SK-N-SH (cell line): ENCODE measurements around the gene ENKUR. TPM values are rescaled to one million over a fixed set of nuclear protein-coding genes. Genes with fewer than 3 reads are reported as not detected.
A peak's percentile ranks its signal among the peaks of the same experiment; 100 is the strongest.

Experiments
- CTCF ChIA-PET: fragments of 300-600, 350-600 bp; formaldehyde crosslinking; extraction: SDS; loops from one replicate; lab custom pipeline; 2021; lab: Yijun Ruan, JAX
- POLR2A ChIA-PET: fragments of 350-600 bp; sonication (Branson Sonifier 250); formaldehyde crosslinking; extraction: SDS; loops from one replicate; lab custom pipeline; 2020; ENCODE audit warnings: antibody characterized with exemption, inconsistent platforms; lab: Yijun Ruan, JAX
- DNase-seq: peaks from one replicate; pipeline ENCODE4 v3.0.0; 2012
- H2AFZ ChIP-seq: fragments of 200-600 bp; sonication (generic); 2 replicates; pipeline ENCODE4 v1.8.1; 2016; ENCODE audit warnings: antibody characterized with exemption, mild to moderate bottlenecking, low read depth
- H3F3A ChIP-seq: fragments of 200-600 bp; sonication (generic); replicated peaks from 2 replicates; pipeline ENCODE3; 2016; ENCODE audit warnings: antibody characterized with exemption, mild to moderate bottlenecking; ENCODE audit not compliant: insufficient read depth
- H3K27ac ChIP-seq, 2 experiments: fragments of 200-500 bp in 1 of 2; fragments of 200-600 bp in 1 of 2; sonication (Bioruptor generic) in 1 of 2; sonication (generic), shearing (Covaris generic) in 1 of 2; 2 replicates each; pipeline versions ENCODE4 v1.5.1 to v1.6.1; 2014 to 2016; ENCODE audit warnings: low read depth in 2 of 2, inconsistent platforms in 1 of 2, low read length in 1 of 2, mild to moderate bottlenecking in 1 of 2, mixed read lengths in 1 of 2
- H3K27me3 ChIP-seq: fragments of 200-600 bp; sonication (generic), shearing (Covaris generic); 2 replicates; pipeline ENCODE4 v1.6.1; 2016; ENCODE audit warnings: mixed run types; ENCODE audit not compliant: insufficient read depth
- H3K36me3 ChIP-seq, 2 experiments: fragments of 200-500 bp in 1 of 2; fragments of 200-600 bp in 1 of 2; sonication (Bioruptor generic) in 1 of 2; sonication (generic) in 1 of 2; replicated peaks in 1 of 2; 2 replicates each; pipeline versions ENCODE3 to v1.5.1; 2014 to 2016; ENCODE audit warnings: low read length in 1 of 2, mild to moderate bottlenecking in 1 of 2; ENCODE audit not compliant: insufficient read depth in 2 of 2, control insufficient read depth in 1 of 2
- H3K4me1 ChIP-seq, 2 experiments: fragments of 200-500 bp in 1 of 2; fragments of 200-600 bp in 1 of 2; sonication (Bioruptor generic) in 1 of 2; sonication (generic), shearing (Covaris generic) in 1 of 2; 2 replicates each; pipeline versions ENCODE4 v1.5.1 to v1.6.1; 2014 to 2016; ENCODE audit warnings: low read depth in 1 of 2, low read length in 1 of 2, mixed run types in 1 of 2; ENCODE audit not compliant: insufficient read depth in 2 of 2, control insufficient read depth in 1 of 2
- H3K4me2 ChIP-seq: fragments of 200-600 bp; sonication (generic), shearing (Covaris generic); 2 replicates; pipeline ENCODE4 v1.6.1; 2017; ENCODE audit warnings: mixed run types
- H3K4me3 ChIP-seq, 2 experiments: fragments of 200-500 bp in 1 of 2; fragments of 200-600 bp in 1 of 2; sonication (Bioruptor generic) in 1 of 2; sonication (generic), shearing (Covaris generic) in 1 of 2; 2 replicates each; pipeline versions ENCODE4 v1.5.1 to v1.8.1; 2014 to 2016; ENCODE audit warnings: low read depth in 2 of 2, inconsistent platforms in 1 of 2, low read length in 1 of 2, mild to moderate bottlenecking in 1 of 2, mixed read lengths in 1 of 2, moderate library complexity in 1 of 2
- H3K79me2 ChIP-seq: fragments of 200-600 bp; sonication (generic); 2 replicates; pipeline ENCODE4 v1.8.1; 2017; ENCODE audit warnings: mild to moderate bottlenecking; ENCODE audit not compliant: insufficient read depth
- H3K9ac ChIP-seq: fragments of 200-600 bp; sonication (generic); 2 replicates; pipeline ENCODE4 v1.6.1; 2017; ENCODE audit warnings: mixed run types
- H3K9me2 ChIP-seq: fragments of 200-600 bp; sonication (generic); 2 replicates; pipeline ENCODE4 v1.6.1; 2017; ENCODE audit warnings: mixed run types
- H3K9me3 ChIP-seq: fragments of 200-600 bp; sonication (generic); 2 replicates; pipeline ENCODE4 v1.6.1; 2017; ENCODE audit warnings: mixed run types, mild to moderate bottlenecking, moderate library complexity
- H4K20me1 ChIP-seq: fragments of 200-600 bp; sonication (generic); 2 replicates; pipeline ENCODE4 v1.6.1; 2017; ENCODE audit warnings: mild to moderate bottlenecking, mixed run types; ENCODE audit not compliant: insufficient read depth
- CHD2 ChIP-seq: fragments of 150-350 bp; IDR thresholded peaks from 2 replicates; pipeline ENCODE4 v1.6.1; 2018; ENCODE audit warnings: low read length; ENCODE audit not compliant: partially characterized antibody
- ELF1 ChIP-seq: IDR thresholded peaks from 2 replicates; pipeline ENCODE4 v1.4.0; 2012
- EZH2phosphoT487 ChIP-seq: fragments of 200-600 bp; sonication (generic); IDR thresholded peaks from 2 replicates; pipeline ENCODE4 v1.6.1; 2017; ENCODE audit warnings: low read depth, mixed run types, mild to moderate bottlenecking, antibody characterized with exemption, moderate library complexity, borderline replicate concordance
- FOSL2 ChIP-seq: IDR thresholded peaks from 2 replicates; pipeline ENCODE4 v1.4.0; 2012; ENCODE audit warnings: low read depth, mild to moderate bottlenecking, moderate library complexity, borderline replicate concordance
- FOXM1 ChIP-seq: IDR thresholded peaks from 2 replicates; pipeline ENCODE4 v1.4.0; 2012; ENCODE audit warnings: low read depth, mild to moderate bottlenecking
- IRF3 ChIP-seq: fragments of 150-350 bp; IDR thresholded peaks from 2 replicates; pipeline ENCODE4 v1.6.1; 2016; ENCODE audit warnings: mild to moderate bottlenecking, low read depth, low read length
- JUND ChIP-seq: IDR thresholded peaks from 2 replicates; pipeline ENCODE4 v1.4.0; 2012
- MXI1 ChIP-seq: IDR thresholded peaks from 2 replicates; pipeline ENCODE4 v1.6.1; 2012; ENCODE audit warnings: mild to moderate bottlenecking, low read depth, low read length, improper control_type of control experiment
- NFIC ChIP-seq: IDR thresholded peaks from 2 replicates; pipeline ENCODE4 v1.4.0; 2012; ENCODE audit warnings: borderline replicate concordance
- NRF1 ChIP-seq: IDR thresholded peaks from 2 replicates; pipeline ENCODE4 v1.6.1; 2012; ENCODE audit warnings: low read depth, mild to moderate bottlenecking, low read length
- PBX3 ChIP-seq: IDR thresholded peaks from 2 replicates; pipeline ENCODE4; 2012
- POLR2AphosphoS5 ChIP-seq: IDR thresholded peaks from 2 replicates; pipeline ENCODE4 v1.6.1; 2012; ENCODE audit warnings: low read depth, low read length
- RAD21 ChIP-seq: IDR thresholded peaks from 2 replicates; pipeline ENCODE4 v1.6.1; 2012; ENCODE audit warnings: mild to moderate bottlenecking, low read length
- RXRA ChIP-seq: IDR thresholded peaks from 2 replicates; pipeline ENCODE4 v1.4.0; 2012; ENCODE audit warnings: low read depth, mild to moderate bottlenecking, borderline replicate concordance
- SIN3A ChIP-seq: IDR thresholded peaks from 2 replicates; pipeline ENCODE4 v1.6.1; 2012; ENCODE audit warnings: low read depth, mild to moderate bottlenecking, low read length, moderate library complexity, borderline replicate concordance
- TCF12 ChIP-seq: IDR thresholded peaks from 2 replicates; pipeline ENCODE4 v1.4.0; 2012
- TEAD4 ChIP-seq: IDR thresholded peaks from 2 replicates; pipeline ENCODE4 v1.4.0; 2012; ENCODE audit warnings: mild to moderate bottlenecking, borderline replicate concordance; ENCODE audit not compliant: insufficient read depth
- ZBTB33 ChIP-seq: IDR thresholded peaks from 2 replicates; pipeline ENCODE4 v1.4.0; 2012; ENCODE audit warnings: low read depth, borderline replicate concordance
- WGBS: methylation state at CpG from one replicate; pipeline ENCODE4 v1.1.6; 2017; ENCODE audit warnings: low lambda C conversion rate; 5-methylcytosine and 5-hydroxymethylcytosine counted together
- polyA plus RNA-seq, 3 experiments: library from polyadenylated mRNA; depleted of rRNA; stranded (reverse); fragments of >200 nt; gene quantifications; 2 replicates each; pipeline ENCODE4 v1.2.3, GENCODE V29; 2012
- TF ChIP-seq, protein P1 (sequence below): IDR thresholded peaks from 2 replicates; pipeline ENCODE4 v1.4.0; 2012; ENCODE audit warnings: low read depth
- TF ChIP-seq, protein P2 (sequence below): IDR thresholded peaks from 2 replicates; pipeline ENCODE4 v1.4.0; 2012; ENCODE audit warnings: low read depth, borderline replicate concordance

ENKUR gene
- polyA plus RNA-seq, 1 of the 3 experiments (the other 2 are of a cell fraction): 0.13 TPM

DNA sequence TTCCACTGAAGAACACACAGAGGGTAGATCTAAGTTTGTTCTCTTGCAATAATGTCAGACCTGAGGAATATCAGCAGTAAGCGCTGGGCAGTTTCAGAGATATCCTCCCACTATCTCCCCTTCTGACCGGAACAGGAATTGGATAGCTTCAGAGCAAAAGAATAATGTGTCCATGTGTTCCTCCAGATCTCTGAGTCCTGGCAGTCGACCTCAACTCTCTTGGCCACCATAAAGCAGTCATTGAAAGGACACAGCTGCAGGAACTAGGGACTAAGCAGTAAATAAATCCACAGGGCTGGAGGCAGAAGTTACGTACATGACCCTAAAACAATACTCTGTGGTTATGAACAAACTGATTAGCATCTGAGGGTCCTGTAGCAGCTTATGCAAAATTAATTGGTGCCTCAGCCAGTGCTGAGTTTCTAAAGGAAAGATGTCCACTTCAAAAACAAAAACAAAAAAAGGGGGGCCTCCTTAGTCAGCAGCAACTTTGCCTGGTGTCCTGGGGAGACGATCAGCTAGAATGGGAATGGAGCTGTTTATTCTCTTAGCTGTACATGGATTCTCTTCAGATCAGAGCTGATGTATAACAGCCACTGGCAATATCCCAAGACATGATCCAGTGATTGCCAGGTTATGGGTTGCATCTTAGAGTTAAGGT lies 57.1 kb downstream of the ENKUR start:
- peak overlapping the region; percentile 48; the same call in 1 of the 2 replicates for H3K4me2 ChIP-seq
- TF ChIP-seq TCF12 (peak; percentile 48; the same call in 1 of the 2 replicates), ZBTB33 (no peak), FOXM1 (no peak), RXRA (no peak), NRF1 (no peak)
- TF ChIP-seq, protein P1, sequence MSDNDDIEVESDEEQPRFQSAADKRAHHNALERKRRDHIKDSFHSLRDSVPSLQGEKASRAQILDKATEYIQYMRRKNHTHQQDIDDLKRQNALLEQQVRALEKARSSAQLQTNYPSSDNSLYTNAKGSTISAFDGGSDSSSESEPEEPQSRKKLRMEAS: no peak
- TF ChIP-seq, all 33 proteins: peak for 1
- peaks cover 4 to 20% of the 10 kb centered on the region in 2 experiments for H3K4me1 ChIP-seq
- no peaks in the 10 kb centered on the region for H3K9me2 ChIP-seq
- 65% methylated on average over 5 of the region's 5 CpGs for WGBS
- no peaks in the 10 kb centered on the region for H4K20me1 ChIP-seq
- no peaks in the 10 kb centered on the region for H3K79me2 ChIP-seq
- H3K9ac ChIP-seq: peak overlapping the region; percentile 41; the same call in 1 of the 2 replicates
- no peak for DNase-seq
- H3K9me3 ChIP-seq: no peaks in the 10 kb centered on the region
- H3K27ac ChIP-seq: peak overlapping the region; percentile 58 to 95
- H3K4me3 ChIP-seq: no peak overlapping the region
- peak overlapping the region; percentile 66; the same call in 1 of the 2 replicates for H2AFZ ChIP-seq
- ChIA-PET POLR2A (no interaction called here), CTCF (no interaction called here)
- no peaks in the 10 kb centered on the region for H3K27me3 ChIP-seq
- H3K36me3 ChIP-seq: no peaks in the 10 kb centered on the region
- peaks cover 19% of the 10 kb centered on the region for H3F3A ChIP-seq

DNA sequence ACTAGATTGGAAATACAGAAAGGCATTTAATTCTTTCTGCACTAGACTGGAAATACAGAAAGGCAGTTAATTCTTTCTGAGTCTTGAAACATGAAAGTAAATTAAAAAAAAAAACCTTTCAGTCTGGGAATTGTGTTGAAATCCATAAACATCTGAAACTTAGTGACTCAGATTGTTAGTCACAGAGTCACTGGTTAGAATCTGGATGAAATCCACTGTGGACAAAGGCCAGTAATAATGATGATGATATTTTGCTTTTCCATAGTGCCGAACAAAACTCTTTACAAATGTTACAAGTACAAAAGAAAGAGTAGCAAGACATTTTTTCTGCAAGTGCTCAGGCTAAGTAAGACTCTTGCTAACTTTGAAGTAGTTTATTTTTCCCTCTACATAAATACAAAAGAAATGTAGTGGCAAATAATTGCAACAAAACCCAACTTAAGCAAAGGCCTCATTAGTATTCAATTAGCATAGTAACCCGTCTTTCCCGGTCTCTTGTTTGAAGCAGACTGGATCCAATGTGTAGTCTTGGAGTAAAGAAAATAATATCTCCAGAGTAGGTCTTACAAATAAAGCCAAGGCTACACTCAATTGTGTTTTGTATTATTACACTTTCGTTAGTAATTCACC lies 57.8 kb downstream of the ENKUR start:
- H3K27ac ChIP-seq: peak overlapping the region; percentile 58 to 95; a peak in 3 of 4 replicates
- peak overlapping the region; percentile 66; the same call in 1 of the 2 replicates for H2AFZ ChIP-seq
- no peaks in the 10 kb centered on the region for H3K9me2 ChIP-seq
- peak overlapping the region; percentile 48; the same call in 1 of the 2 replicates for H3K4me2 ChIP-seq
- no peaks in the 10 kb centered on the region for H4K20me1 ChIP-seq
- H3K4me1 ChIP-seq: peaks cover 6 to 19% of the 10 kb centered on the region in 2 experiments
- DNase-seq: no peak
- H3K36me3 ChIP-seq: no peaks in the 10 kb centered on the region
- H3K9ac ChIP-seq: peak overlapping the region; percentile 63; the same call in 1 of the 2 replicates
- H3K4me3 ChIP-seq: no peak overlapping the region
- CTCF ChIA-PET: no interaction called here
- 57% methylated on average over 4 of the region's 4 CpGs for WGBS
- POLR2A ChIA-PET: no interaction called here
- H3K9me3 ChIP-seq: no peaks in the 10 kb centered on the region
- H3F3A ChIP-seq: peaks cover 19% of the 10 kb centered on the region
- H3K27me3 ChIP-seq: no peaks in the 10 kb centered on the region
- no peaks in the 10 kb centered on the region for H3K79me2 ChIP-seq
- TF ChIP-seq ELF1: peak; percentile 9; the same call in 1 of the 2 replicates
- TF ChIP-seq RAD21: no peak
- no peak for TF ChIP-seq SIN3A
- TF ChIP-seq NRF1: no peak
- peak; percentile 91 for TF ChIP-seq FOSL2
- TF ChIP-seq EZH2phosphoT487: no peak
- TF ChIP-seq NFIC: peak; percentile 85
- TF ChIP-seq MXI1: no peak
- TF ChIP-seq POLR2AphosphoS5: peak; percentile 64; the same call in 1 of the 2 replicates
- TF ChIP-seq PBX3: peak; percentile 77
- no peak for TF ChIP-seq CHD2
- 0 out of 2 replicates have a peak, but pooled peaks have one; percentile 50 for TF ChIP-seq RXRA
- TF ChIP-seq TCF12: peak; percentile 92
- peak; percentile 88 for TF ChIP-seq JUND
- TF ChIP-seq, protein P1: peak; percentile 31; the same call in 1 of the 2 replicates
- 0 out of 2 replicates have a peak, but pooled peaks have one; percentile 43 for TF ChIP-seq TEAD4
- TF ChIP-seq, protein P2, sequence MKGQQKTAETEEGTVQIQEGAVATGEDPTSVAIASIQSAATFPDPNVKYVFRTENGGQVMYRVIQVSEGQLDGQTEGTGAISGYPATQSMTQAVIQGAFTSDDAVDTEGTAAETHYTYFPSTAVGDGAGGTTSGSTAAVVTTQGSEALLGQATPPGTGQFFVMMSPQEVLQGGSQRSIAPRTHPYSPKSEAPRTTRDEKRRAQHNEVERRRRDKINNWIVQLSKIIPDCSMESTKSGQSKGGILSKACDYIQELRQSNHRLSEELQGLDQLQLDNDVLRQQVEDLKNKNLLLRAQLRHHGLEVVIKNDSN: no peak
- no peak for TF ChIP-seq IRF3
